Kidney epithelial cell (primary cell): ENCODE measurements around the gene ADAM33. TPM values are rescaled to one million over a fixed set of nuclear protein-coding genes. Genes with fewer than 3 reads are reported as not detected.

Experiments
- DNase-seq: peaks from one replicate; pipeline ENCODE4 v3.0.0-alpha.2; 2010; ENCODE audit warnings: low read depth
- H3K27me3 ChIP-seq: 2 replicates; pipeline ENCODE4 v1.6.0; 2011; ENCODE audit warnings: low read length; ENCODE audit not compliant: control insufficient read depth, insufficient read depth
- H3K36me3 ChIP-seq: 2 replicates; pipeline ENCODE4 v1.5.1; 2011; ENCODE audit warnings: low read length; ENCODE audit not compliant: control insufficient read depth, insufficient read depth
- H3K4me3 ChIP-seq: 2 replicates; pipeline ENCODE4 v1.5.1; 2011; ENCODE audit warnings: low read depth, mild to moderate bottlenecking, control low read depth, low read length
- CTCF ChIP-seq: IDR thresholded peaks from 2 replicates; pipeline ENCODE4 v1.5.1; 2011; ENCODE audit warnings: mild to moderate bottlenecking, moderate library complexity, low read length, control low read depth, inconsistent platforms; ENCODE audit not compliant: insufficient read depth, poor library complexity, severe bottlenecking
- total RNA-seq: library from RNA; depleted of rRNA; stranded (reverse); fragments of >200 nt; gene quantifications from 2 replicates; pipeline ENCODE4 v1.2.3, GENCODE V29; 2015

The ADAM33 gene
- total RNA-seq, 1 donor from 2014 or later: 0.13 TPM

DNA sequence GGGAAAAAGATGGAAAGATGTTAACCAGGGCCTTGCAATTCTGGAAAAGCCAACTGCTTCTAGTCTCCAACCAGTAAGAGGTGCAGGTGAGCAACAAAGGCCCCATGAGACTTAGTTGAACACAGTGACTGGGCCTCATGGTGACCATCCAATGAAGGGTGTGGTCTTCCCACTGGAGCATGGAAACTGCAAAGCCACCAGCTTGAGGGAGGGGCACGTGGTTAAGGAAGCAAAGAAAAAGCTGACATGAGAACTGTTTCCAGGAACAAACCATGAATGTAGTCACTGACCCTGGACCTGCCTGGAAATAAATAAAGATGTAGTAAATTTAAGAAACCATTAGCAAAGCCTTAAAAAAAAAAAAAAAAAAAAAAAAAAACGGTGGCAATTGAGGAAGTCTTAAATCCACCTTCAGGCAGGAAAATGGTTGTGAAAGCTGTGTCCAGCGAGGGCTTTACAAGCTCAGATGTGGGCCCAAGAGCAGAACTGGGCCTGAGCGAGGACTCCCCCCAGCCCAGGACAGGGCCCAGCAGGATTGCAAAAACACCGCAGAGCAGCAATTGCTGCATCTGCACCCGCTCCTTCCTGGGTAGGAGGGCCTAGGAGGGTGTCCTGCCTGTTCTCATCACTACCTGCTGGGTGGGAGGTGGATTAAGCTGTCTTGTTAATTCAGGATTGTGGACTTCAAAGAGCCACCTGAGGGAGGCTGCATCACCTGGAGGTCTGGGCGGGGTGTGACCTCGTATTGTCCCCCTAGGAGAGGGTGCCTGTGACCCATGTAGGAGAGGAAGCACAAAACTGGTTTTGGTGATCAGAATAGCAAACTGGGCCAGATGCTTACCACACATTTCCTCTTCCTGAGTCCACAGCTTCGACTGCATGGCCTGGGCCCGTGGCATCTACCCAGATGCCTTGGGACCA, 28.9 kb downstream of the ADAM33 start:
- peaks cover 7% of the 10 kb centered on the region for H3K27me3 ChIP-seq
- no peak for DNase-seq
- H3K36me3 ChIP-seq: no peaks in the 10 kb centered on the region
- no peak overlapping the region for H3K4me3 ChIP-seq
- no peak for TF ChIP-seq CTCF

GRCh38 chr20:3652221-3652620, 29.6 kb downstream of the ADAM33 start:
- TF ChIP-seq CTCF: no peak
- Histone ChIP-seq H3K36me3 (no peaks in the 10 kb centered on the region), H3K27me3 (peaks cover 2% of the 10 kb centered on the region), H3K4me3 (no peak overlapping the region)
- DNase-seq: no peak

GRCh38 chr20:3651204-3651962, 30.4 kb downstream of the ADAM33 start:
- Histone ChIP-seq H3K36me3 (no peaks in the 10 kb centered on the region), H3K4me3 (no peak overlapping the region), H3K27me3 (no peaks in the 10 kb centered on the region)
- no peak for TF ChIP-seq CTCF
- DNase-seq: no peak

DNA sequence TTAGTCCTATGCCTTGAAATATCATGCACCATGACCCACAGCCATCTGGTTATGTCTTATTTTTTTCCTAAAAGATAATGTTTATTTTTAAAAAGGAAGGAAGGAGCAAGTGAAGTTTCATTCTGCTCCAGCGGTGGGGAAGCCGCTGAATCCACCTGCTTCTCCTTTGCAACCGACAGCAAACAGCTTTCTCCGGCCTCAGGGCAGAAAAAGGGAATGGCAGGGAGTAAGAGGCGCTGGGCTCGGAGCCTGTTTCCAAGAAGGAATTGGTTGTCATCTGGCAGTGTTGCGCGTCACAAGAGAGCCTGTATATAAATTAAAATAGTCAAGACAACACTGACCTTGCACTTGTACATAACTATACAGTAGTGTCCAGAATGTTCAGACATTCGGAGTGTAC, 32.9 kb downstream of the ADAM33 start:
- TF ChIP-seq CTCF: no peak

GRCh38 chr20:3647473-3647872, 34.3 kb downstream of the ADAM33 start:
- DNase-seq: no peak
- H3K4me3 ChIP-seq: no peak overlapping the region
- TF ChIP-seq CTCF: no peak

More for the DNA sequence above, 32.9 kb downstream of the ADAM33 start:
- Histone ChIP-seq H3K36me3 (no peaks in the 10 kb centered on the region), H3K4me3 (no peak overlapping the region), H3K27me3 (no peaks in the 10 kb centered on the region)
- DNase-seq: no peak

More at GRCh38 chr20:3647473-3647872, 34.3 kb downstream of the ADAM33 start:
- H3K27me3 ChIP-seq: no peaks in the 10 kb centered on the region
- H3K36me3 ChIP-seq: no peaks in the 10 kb centered on the region
